ENCODE results near the gene SMKR1. TPM values are rescaled to one million over a fixed set of nuclear protein-coding genes. Genes with fewer than 3 reads are reported as not detected.

Gene SMKR1
- total and polyA plus RNA-seq, 10 donors = 0.91 to 2.2 (median 1.4) TPM; not detected in 5

- no peak overlapping the region for H3K27ac ChIP-seq
- TF ChIP-seq POLR2AphosphoS5 (IDR thresholded peaks at IDR 0.05) (no peak), CTCF (IDR thresholded peaks at IDR 0.05 in 8 of 11, conservative IDR thresholded peaks at IDR 0.05 in 3 of 11) (no peak), POLR2A (IDR thresholded peaks at IDR 0.05) (no peak)
- H3K27me3 ChIP-seq (replicated peaks in 1 of 7) = no peaks in the 10 kb centered on the region
- no peak overlapping the region for H3K4me3 ChIP-seq
- intact Hi-C loops (cut with DNase I; ENCODE audit: low total_unique reads) = no loop called here
- peaks cover 0 to 9% (median 0%) of the 10 kb centered on the region in 6 donors for H3K36me3 ChIP-seq
- H3K4me1 ChIP-seq = no peaks in the 10 kb centered on the region
- DNase-seq = no peak
- 89 to 96% (median 93%) methylated on average over 4 of the region's 4 CpGs for WGBS, 5 donors
- peaks cover 0 to 4% (median 2%) of the 10 kb centered on the region in 8 donors for H3K9me3 ChIP-seq
Observed at GRCh38 chr7:129454249-129454551, 48.1 kb upstream of the SMKR1 start.

GRCh38 chr7:129456421-129456820, 45.9 kb upstream of the SMKR1 start:
- TF ChIP-seq POLR2AphosphoS5 (IDR thresholded peaks at IDR 0.05) (no peak), POLR2A (IDR thresholded peaks at IDR 0.05) (no peak), CTCF (IDR thresholded peaks at IDR 0.05 in 8 of 11, conservative IDR thresholded peaks at IDR 0.05 in 3 of 11) (no peak)
- no peak overlapping the region for H3K27ac ChIP-seq
- 86 to 96% (median 93%) methylated on average over 10 of the region's 10 CpGs for WGBS, 5 donors

GRCh38 chr7:129457101-129457500, 45.2 kb upstream of the SMKR1 start:
- no peak for DNase-seq
- intact Hi-C loops (cut with DNase I; ENCODE audit: low total_unique reads) = no loop called here

More at GRCh38 chr7:129456421-129456820, 45.9 kb upstream of the SMKR1 start:
- Histone ChIP-seq H3K9me3 (no peaks in the 10 kb centered on the region), H3K27me3 (replicated peaks in 1 of 7) (peaks cover 0 to 5% (median 0%) of the 10 kb centered on the region in 7 donors), H3K4me1 (no peaks in the 10 kb centered on the region), H3K4me3 (no peak overlapping the region), H3K36me3 (peaks cover 0 to 9% (median 0%) of the 10 kb centered on the region in 6 donors)
- no peak for DNase-seq
- intact Hi-C loops (cut with DNase I; ENCODE audit: low total_unique reads) = no loop called here

GRCh38 chr7:129458171-129458570, 44.2 kb upstream of the SMKR1 start:
- Histone ChIP-seq H3K27me3 (replicated peaks in 1 of 7) (peaks cover 0 to 5% (median 0%) of the 10 kb centered on the region in 7 donors), H3K9me3 (no peaks in the 10 kb centered on the region), H3K4me3 (no peak overlapping the region), H3K27ac (no peak overlapping the region), H3K4me1 (no peaks in the 10 kb centered on the region), H3K36me3 (peaks cover 0 to 9% (median 0%) of the 10 kb centered on the region in 6 donors)
- 90 to 100% (median 97%) methylated on average over 5 of the region's 5 CpGs for WGBS, 5 donors
- TF ChIP-seq POLR2AphosphoS5 (IDR thresholded peaks at IDR 0.05) (no peak), CTCF (IDR thresholded peaks at IDR 0.05 in 8 of 11, conservative IDR thresholded peaks at IDR 0.05 in 3 of 11) (no peak), POLR2A (IDR thresholded peaks at IDR 0.05) (no peak)
- intact Hi-C loops (cut with DNase I; ENCODE audit: low total_unique reads) = no loop called here
- DNase-seq = no peak

More at GRCh38 chr7:129457101-129457500, 45.2 kb upstream of the SMKR1 start:
- Histone ChIP-seq H3K4me3 (no peak overlapping the region), H3K36me3 (peaks cover 0 to 9% (median 0%) of the 10 kb centered on the region in 6 donors), H3K9me3 (no peaks in the 10 kb centered on the region), H3K27me3 (replicated peaks in 1 of 7) (peaks cover 0 to 5% (median 0%) of the 10 kb centered on the region in 7 donors), H3K4me1 (no peaks in the 10 kb centered on the region), H3K27ac (no peak overlapping the region)
- TF ChIP-seq POLR2AphosphoS5 (IDR thresholded peaks at IDR 0.05) = no peak
- no peak for TF ChIP-seq POLR2A (IDR thresholded peaks at IDR 0.05)
- no peak for TF ChIP-seq CTCF (IDR thresholded peaks at IDR 0.05 in 8 of 11, conservative IDR thresholded peaks at IDR 0.05 in 3 of 11)
- WGBS, 5 donors = 84 to 97% (median 92%) methylated on average over 3 of the region's 3 CpGs

Measured in spleen (tissue), 11 donors.